HFFc6 (cell line): ENCODE measurements around the gene LDLR. TPM values are rescaled to one million over a fixed set of nuclear protein-coding genes. Genes with fewer than 3 reads are reported as not detected.

Source experiments
- DNase-seq: peaks from one replicate; pipeline ENCODE4 v3.0.0-alpha.2; 2018
- H3K27ac Mint-ChIP-seq: 2 replicates; pipeline ENCODE4 v1.8.0; 2020; ENCODE audit warnings: mild to moderate bottlenecking, mixed read lengths
- H3K27me3 Mint-ChIP-seq: 2 replicates; pipeline ENCODE4 v1.8.0; 2021; ENCODE audit warnings: mild to moderate bottlenecking, moderate library complexity, mixed read lengths; ENCODE audit not compliant: insufficient read depth
- H3K36me3 Mint-ChIP-seq: 2 replicates; pipeline ENCODE4 v1.8.0; 2021; ENCODE audit warnings: low read depth, mixed read lengths
- H3K4me1 Mint-ChIP-seq: 2 replicates; pipeline ENCODE4 v1.8.0; 2020; ENCODE audit warnings: low read depth, mixed read lengths
- H3K4me3 Mint-ChIP-seq: 2 replicates; pipeline ENCODE4 v1.8.0; 2020; ENCODE audit warnings: mild to moderate bottlenecking, moderate library complexity, mixed read lengths
- H3K9me3 Mint-ChIP-seq: 2 replicates; pipeline ENCODE4 v1.8.0; 2020; ENCODE audit warnings: mild to moderate bottlenecking, mixed read lengths
- total RNA-seq, 6 experiments: library from RNA; stranded (reverse); fragmentation: NEBNext Ultra II Directional; extraction: Animal tissue kit (Norgen Biotek cat#: 25700); gene quantifications; 2 replicates in 1 of 6; 3 replicates in 5 of 6; pipeline ENCODE4 v1.2.3, GENCODE V29; 2021
- TF ChIP-seq, protein P1 (sequence below): fragments of 200-600 bp; sonication (generic); IDR thresholded peaks from 2 replicates; pipeline ENCODE4 v1.5.0; 2021; ENCODE audit warnings: antibody characterized with exemption, mild to moderate bottlenecking

LDLR gene
- total RNA-seq, 6 experiments from 2014 or later: 22.8 to 34.3 (median 28.0) TPM

DNA sequence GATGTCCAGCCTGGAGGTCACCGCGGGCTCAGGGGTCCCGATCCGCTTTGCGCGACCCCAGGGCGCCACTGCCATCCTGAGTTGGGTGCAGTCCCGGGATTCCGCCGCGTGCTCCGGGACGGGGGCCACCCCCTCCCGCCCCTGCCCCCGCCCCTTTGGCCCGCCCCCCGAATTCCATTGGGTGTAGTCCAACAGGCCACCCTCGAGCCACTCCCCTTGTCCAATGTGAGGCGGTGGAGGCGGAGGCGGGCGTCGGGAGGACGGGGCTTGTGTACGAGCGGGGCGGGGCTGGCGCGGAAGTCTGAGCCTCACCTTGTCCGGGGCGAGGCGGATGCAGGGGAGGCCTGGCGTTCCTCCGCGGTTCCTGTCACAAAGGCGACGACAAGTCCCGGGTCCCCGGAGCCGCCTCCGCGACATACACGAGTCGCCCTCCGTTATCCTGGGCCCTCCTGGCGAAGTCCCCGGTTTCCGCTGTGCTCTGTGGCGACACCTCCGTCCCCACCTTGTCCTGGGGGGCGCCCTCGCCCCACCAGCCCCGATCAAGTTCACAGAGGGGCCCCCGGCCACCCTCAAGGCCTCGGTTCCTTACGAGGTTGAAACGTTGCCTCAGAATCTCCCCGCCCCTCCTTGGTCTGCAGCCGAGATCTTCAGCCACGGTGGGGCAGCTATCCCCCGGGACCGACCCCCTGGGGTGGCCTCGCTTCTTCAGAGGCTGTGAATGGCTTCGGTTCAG is 1.2 kb downstream of the LDLR start:
- peak; percentile 94 for DNase-seq
- TF ChIP-seq, protein P1, sequence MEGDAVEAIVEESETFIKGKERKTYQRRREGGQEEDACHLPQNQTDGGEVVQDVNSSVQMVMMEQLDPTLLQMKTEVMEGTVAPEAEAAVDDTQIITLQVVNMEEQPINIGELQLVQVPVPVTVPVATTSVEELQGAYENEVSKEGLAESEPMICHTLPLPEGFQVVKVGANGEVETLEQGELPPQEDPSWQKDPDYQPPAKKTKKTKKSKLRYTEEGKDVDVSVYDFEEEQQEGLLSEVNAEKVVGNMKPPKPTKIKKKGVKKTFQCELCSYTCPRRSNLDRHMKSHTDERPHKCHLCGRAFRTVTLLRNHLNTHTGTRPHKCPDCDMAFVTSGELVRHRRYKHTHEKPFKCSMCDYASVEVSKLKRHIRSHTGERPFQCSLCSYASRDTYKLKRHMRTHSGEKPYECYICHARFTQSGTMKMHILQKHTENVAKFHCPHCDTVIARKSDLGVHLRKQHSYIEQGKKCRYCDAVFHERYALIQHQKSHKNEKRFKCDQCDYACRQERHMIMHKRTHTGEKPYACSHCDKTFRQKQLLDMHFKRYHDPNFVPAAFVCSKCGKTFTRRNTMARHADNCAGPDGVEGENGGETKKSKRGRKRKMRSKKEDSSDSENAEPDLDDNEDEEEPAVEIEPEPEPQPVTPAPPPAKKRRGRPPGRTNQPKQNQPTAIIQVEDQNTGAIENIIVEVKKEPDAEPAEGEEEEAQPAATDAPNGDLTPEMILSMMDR: peak; percentile 39; the same call in 1 of the 2 replicates
- H3K4me1 Mint-ChIP-seq: peaks cover 44% of the 10 kb centered on the region
- peak overlapping the region; percentile 87 for H3K4me3 Mint-ChIP-seq
- H3K36me3 Mint-ChIP-seq: peaks cover 10% of the 10 kb centered on the region; the same call in 1 of the 2 replicates
- H3K27ac Mint-ChIP-seq: peak overlapping the region; percentile 100
- peaks cover 6% of the 10 kb centered on the region for H3K27me3 Mint-ChIP-seq
- H3K9me3 Mint-ChIP-seq: no peaks in the 10 kb centered on the region

DNA sequence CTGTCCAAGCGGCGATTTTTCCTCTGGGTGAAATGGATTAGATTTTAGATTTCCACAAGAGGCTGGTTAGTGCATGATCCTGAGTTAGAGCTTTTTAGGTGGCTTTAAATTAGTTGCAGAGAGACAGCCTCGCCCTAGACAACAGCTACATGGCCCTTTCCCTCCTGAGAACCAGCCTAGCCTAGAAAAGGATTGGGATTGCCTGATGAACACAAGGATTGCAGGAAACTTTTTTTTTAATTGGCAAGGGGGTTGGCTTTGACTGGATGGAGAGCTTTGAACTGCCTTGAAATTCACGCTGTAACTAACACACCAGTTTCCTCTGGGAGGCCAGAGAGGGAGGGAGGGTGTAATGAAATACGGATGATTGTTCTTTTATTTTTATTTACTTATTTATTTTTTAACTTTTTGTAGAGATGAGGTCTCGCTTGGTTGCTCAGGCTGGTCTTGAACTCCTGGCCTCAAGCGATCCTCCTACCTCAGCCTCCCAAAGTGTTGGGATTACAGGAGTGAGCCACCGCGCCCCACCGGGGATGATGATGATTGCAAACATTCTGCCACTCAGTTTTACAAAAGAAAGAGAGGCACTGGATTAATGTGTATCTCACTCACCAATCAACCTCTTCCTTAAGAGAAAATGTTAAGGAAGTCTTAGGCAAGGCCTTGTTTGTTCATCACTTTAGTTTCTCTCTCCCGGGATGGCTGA is 1.9 kb downstream of the LDLR start:
- H3K9me3 Mint-ChIP-seq: no peaks in the 10 kb centered on the region
- H3K27ac Mint-ChIP-seq: peak overlapping the region; percentile 100
- TF ChIP-seq, protein P1: no peak
- peaks cover 16% of the 10 kb centered on the region for H3K36me3 Mint-ChIP-seq
- no peak for DNase-seq
- H3K4me1 Mint-ChIP-seq: peaks cover 49% of the 10 kb centered on the region
- H3K4me3 Mint-ChIP-seq: peak overlapping the region; percentile 87
- peaks cover 6% of the 10 kb centered on the region for H3K27me3 Mint-ChIP-seq

- Mint-ChIP-seq H3K27me3 (peaks cover 6% of the 10 kb centered on the region), H3K27ac (peak overlapping the region; percentile 100), H3K4me1 (peaks cover 55% of the 10 kb centered on the region), H3K9me3 (no peaks in the 10 kb centered on the region), H3K36me3 (peaks cover 22% of the 10 kb centered on the region), H3K4me3 (peak overlapping the region; percentile 87)
- TF ChIP-seq, protein P1: no peak
- DNase-seq: peak; percentile 95
Measured at GRCh38 chr19:11091703-11092153, 2.5 kb downstream of the LDLR start.

DNA sequence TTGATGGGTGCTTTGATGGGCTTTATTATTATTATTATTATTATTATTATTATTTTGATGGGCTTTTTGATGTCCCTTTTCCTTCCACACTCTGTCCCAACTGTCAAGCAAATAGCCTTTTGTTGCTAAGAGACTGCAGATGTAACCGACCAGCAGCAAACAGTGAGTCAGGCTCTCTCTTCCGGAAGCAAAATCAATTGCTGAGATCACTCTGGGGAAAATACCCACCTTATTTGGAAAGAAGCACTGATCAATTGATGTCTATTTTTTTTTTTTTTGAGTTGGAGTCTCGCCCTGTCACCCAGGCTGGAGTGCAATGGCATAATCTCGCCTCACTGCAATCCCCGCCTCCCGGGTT is 2.9 kb downstream of the LDLR start:
- H3K27ac Mint-ChIP-seq: peak overlapping the region; percentile 100
- peak overlapping the region; percentile 87; the same call in 1 of the 2 replicates for H3K4me3 Mint-ChIP-seq
- H3K27me3 Mint-ChIP-seq: peaks cover 6% of the 10 kb centered on the region

DNA sequence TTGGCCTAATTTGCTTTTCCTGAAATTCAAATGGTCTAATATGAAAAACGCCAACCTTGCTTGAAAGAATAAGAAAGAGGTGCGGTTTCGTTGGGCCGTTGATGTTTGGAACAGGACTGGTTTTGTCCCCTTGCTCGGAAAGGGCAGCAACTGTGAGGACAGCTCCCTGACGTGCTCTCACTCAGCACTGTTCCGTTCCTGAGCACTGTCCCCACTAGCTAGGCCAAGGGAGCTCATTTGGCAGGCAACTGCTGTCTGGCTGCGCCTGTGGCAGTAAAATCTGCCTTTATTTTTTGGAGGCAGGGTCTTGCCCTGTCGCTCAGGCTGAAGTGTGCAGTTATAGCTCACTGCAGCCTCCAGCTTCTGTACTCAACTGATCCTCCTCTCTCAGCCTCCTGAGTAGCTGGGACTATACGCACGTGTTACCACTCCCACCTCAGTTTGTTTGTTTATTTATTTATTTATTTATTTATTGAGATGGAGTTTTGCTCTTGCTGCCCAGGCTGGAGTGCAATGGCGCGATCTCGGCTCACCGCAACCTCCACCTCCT is 4.5 kb downstream of the LDLR start:
- Mint-ChIP-seq H3K4me3 (no peak overlapping the region), H3K27me3 (peaks cover 6% of the 10 kb centered on the region), H3K9me3 (no peaks in the 10 kb centered on the region), H3K4me1 (peaks cover 50% of the 10 kb centered on the region), H3K36me3 (peaks cover 24% of the 10 kb centered on the region), H3K27ac (peak overlapping the region; percentile 100)
- TF ChIP-seq, protein P1: no peak
- DNase-seq: no peak

More for the DNA sequence above, 2.9 kb downstream of the LDLR start:
- Mint-ChIP-seq H3K36me3 (peaks cover 22% of the 10 kb centered on the region), H3K9me3 (no peaks in the 10 kb centered on the region), H3K4me1 (peaks cover 56% of the 10 kb centered on the region)
- DNase-seq: peak; percentile 77
- TF ChIP-seq, protein P1: no peak
